GM12873 (cell line): Measurements from ENCODE around the gene SSBP4.

Experiments used
- TF ChIP-seq, protein P1 (sequence below): IDR thresholded peaks from 2 replicates; pipeline ENCODE4 v1.5.1; 2012; ENCODE audit warnings: low read depth, mild to moderate bottlenecking, moderate library complexity, low read length, control low read depth; ENCODE audit not compliant: insufficient read depth; ENCODE audit errors: missing control alignments

SSBP4 gene

DNA sequence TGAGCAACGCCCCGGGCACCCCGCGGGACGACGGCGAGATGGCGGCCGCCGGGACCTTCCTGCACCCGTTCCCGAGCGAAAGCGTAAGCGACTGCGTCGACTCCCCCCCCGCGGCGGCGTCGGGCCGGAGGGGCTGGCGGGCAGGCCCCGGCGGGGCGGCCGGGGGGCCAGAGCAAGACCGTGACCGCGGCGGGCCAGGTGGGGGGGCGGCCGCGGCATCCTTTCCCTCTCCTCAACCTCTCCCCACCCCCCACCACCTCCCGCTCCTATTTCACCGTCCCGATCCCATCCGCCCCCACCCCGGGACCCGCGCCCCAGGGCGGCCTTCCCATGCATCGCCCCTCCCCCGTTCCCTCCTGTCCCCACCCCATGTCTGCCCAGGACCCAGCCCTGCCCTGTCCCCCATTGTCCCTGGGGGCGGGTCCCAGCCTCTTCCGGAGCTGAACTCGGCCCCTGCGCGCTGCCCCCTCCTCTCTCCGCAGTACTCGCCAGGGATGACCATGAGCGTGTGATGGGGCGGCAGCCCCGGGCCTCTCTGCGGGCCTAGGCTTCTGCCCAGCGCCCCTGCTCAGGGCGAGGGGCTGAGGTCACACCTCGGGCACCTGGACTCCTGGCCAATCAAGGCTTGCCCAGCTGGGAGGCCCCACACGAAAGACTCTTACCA is 14.7 kb downstream of the SSBP4 start:
- TF ChIP-seq, protein P1, sequence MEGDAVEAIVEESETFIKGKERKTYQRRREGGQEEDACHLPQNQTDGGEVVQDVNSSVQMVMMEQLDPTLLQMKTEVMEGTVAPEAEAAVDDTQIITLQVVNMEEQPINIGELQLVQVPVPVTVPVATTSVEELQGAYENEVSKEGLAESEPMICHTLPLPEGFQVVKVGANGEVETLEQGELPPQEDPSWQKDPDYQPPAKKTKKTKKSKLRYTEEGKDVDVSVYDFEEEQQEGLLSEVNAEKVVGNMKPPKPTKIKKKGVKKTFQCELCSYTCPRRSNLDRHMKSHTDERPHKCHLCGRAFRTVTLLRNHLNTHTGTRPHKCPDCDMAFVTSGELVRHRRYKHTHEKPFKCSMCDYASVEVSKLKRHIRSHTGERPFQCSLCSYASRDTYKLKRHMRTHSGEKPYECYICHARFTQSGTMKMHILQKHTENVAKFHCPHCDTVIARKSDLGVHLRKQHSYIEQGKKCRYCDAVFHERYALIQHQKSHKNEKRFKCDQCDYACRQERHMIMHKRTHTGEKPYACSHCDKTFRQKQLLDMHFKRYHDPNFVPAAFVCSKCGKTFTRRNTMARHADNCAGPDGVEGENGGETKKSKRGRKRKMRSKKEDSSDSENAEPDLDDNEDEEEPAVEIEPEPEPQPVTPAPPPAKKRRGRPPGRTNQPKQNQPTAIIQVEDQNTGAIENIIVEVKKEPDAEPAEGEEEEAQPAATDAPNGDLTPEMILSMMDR, result no peak

DNA sequence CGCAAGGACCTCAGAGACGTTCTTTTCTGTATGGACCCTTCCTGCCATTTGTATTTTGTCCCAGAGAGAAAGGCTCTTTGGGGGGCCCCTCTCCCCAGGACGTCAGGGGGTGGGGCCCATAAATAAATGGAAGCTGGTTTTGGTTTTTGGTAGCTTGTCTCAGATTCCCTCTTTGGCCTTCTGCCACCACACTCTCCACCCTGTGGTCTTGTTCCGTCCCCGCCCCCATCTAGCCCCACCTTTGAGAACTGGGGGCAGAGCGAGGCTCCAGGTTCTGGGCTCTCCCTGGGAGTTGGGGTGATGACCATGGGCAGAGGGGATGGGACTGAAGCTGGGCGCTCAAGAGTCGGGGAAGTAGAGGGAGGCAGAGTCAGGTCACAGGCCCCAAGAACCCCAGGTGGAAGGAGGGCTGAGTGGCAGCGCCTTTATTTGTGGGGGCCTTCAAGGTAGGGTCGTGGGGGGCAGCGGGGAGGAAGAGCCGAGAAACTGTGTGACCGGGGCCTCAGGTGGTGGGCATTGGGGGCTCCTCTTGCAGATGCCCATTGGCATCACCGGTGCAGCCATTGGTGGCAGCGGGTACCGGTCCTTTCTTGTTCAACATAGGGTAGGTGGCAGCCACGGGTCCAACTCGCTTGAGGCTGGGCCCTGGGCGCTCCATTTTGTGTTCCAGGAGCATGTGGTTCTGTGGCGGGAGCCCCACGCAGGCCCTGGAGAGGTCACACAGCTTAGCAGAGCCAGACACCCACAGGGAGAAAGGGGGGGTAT is 15.4 kb downstream of the SSBP4 start:
- TF ChIP-seq, protein P1, result no peak

DNA sequence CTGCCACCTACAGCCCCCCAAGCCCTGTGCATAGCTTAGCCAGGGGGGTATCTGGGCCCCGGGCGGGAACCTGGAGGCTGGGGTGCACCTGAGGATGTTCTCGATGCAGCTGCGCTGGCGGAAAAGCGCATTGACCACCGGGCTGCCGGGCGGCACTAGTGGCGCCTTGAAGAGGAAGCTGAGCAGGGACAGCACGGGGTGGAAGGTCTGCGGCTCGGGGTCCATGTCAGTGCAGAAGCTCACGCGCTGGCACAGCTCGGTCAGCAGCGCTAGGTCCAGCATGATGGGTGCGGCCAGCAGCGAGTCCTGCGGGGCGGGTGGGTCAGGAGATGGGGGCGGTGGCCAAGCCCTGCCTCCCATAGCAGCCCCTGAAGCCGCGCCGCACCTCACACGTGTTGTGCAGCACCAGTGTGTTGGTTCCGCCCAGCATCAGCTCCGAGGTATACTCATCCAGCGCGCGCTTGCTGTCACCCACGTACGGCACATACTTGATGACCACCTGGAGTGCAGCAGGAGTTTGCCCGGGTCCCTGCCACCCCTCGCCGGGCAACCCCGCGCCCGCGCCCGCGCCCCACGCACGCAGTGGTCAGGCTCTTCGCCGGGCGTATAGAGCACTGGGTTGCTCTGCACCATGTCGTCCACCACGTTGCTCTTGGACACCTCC is 16.1 kb downstream of the SSBP4 start:
- TF ChIP-seq, protein P1, result no peak

DNA sequence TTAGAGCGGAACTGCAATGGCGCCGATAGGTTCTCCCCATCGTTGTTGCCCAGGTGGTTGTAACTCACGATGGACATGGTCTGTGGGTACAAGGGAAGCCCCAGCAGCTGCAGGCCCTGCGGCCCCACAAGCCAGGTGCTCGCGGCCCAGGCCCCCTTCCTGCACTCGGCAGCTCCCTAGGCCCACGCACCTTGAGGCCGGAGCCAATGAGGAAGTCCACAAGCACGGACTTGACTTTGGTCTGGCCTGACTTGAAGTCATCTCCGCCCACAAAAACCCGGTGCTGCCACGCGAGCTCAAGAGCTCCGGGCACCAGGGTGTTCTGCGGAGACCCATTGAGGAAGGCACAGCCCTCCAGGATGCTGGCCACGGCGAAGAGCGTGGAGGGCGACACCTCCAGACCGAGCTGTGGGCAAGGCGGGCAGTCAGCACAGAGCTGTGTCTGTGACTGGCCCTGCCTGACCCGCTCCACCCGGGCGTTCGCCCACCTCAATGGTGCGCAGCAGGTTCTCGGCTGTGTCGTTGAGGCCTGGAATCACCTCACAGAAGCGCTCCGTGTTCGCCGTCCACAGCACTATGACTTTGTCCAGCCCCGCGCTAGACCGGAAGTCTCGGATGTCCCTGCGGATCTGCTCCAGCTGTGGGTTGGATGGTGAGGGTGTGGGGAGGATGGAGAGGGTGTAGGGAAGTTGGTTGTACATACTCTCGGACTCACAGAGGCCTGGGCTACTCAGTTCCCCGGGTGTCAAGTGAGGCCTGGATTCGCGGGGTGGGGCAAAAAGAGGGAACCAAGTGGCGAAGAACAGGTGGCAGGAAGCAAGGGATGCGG is 16.9 kb downstream of the SSBP4 start:
- TF ChIP-seq, protein P1, result no peak

DNA sequence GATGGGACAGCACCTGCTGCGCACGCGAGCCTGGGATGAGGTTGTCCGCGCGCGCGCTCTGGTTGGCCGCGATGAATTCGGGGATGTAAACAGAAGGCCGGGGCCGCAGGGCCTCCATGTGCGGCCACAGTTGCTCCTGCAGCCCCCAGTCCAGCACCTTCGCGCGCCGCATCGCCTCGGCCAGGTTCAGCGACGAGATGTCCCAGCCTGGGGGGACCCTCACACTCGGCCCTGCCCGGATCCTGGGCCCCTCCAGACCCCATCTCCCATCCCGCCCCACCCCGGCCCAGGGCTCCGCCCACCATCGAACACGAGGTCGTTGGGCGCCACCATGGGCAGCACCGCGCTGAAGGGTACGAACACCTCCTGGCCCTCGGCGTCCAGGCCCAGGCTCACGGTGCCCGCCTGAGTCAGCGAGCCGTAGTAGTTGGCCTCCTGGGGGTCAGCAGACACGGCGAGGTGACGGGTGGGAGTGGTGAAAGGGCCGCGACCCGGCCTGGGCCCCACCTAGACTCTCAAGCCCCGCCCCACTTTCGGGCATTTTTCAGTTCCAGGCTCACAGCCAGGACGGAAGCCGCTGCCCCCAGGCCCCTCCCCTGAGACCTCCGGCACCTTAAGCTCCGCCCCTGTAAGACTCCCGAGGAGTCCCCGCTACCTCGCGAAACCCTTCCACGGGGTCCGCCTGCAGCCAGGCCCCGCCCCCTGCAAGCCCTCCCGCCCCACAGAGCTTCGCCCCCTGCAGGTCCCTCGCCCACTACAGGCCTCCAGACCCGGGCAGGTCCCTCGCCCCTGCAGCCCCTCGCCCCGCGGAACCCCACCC is 17.7 kb downstream of the SSBP4 start:
- TF ChIP-seq, protein P1, result no peak

DNA sequence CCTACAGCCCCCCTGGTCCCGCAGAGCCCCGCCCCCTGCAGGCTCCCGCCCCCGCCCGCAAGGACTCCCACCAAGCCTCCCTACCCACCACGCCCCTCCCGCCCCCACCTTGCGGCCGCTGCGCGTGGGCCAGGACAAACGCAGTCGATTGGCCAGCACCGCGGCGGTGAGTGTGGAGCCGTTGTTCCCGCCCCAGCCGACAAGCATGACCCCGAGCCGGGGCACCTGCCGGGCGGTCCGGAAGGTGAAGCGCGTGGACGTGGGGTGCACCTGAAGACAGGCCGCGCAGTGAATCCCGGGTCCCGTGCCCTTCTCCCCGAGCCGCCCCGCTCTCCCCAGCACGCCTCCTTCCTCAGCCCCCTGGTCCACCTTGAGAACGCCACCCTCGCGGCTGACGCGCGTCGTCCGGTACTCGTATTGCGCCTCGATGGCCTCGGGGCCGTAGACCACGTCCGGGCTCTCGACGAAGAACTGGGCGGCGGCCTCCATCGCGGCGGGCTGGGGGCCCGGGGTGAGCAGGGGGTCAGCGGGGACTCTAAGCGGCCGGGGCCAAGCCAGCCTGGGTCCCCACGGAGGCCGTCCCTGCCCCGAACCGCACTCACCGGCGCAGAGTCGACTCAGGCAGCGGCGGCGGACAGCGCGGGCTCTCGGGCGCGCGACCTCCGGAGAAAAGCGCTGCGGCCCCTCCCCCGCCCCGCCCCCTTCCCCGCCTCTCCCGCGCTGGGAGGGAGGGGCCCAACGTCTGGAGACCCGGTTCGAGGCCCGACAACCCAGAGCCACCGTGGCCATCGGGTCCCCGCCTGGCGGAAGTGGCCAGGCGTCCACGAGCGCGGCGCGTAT is 18.5 kb downstream of the SSBP4 start, which contains the start of gene ISYNA1:
TSS of gene ISYNA1 (minus strand) at position 643 of the 840 bp plus-strand sequence. CDS start at position 489, 154 bp downstream.
- TF ChIP-seq, protein P1, result no peak
